GF-D8 (cell line): ENCODE data around the gene LRPPRC.
"Not testable (repeated sequence)": the region's sequence is repeated elsewhere in the genome, so short reads cannot be mapped to it uniquely, and the experiment has no call there.

Source experiments
- DNase-seq: peaks from one replicate; lab custom pipeline; 2025; lab: John Stamatoyannopoulos, UW

The LRPPRC gene

DNA sequence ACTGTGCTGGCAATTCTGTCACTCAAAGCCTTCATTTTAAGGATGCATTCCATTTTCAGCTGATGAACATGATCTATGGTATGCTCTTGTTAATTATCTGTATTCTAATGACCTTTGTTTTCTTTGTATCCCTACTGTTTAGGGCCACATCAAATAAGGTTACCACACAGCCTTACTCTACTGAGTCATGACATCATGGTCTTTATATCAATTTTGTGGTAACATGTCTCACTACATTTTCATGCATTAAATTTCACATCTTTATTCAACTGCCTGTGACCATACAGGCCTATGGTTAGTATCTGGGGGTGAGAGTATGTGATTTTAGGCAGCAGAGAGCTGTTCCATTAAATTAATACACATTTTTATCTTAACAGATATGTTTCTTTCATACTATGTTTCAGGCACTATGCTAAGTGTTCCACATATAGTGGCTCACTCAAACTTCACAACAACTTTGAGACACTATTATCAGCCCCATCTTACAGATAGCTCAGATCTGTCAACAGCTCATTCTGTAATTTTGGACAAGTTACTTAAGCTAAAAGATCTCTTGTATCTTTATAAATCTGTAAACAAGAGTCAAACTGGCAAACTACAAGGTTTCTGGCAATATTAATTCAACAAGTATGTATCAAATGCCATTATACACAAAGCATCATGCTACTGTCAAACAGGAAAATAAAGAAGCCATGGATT lies 18.0 kb downstream of the LRPPRC start:
- DNase-seq, result no peak

DNA sequence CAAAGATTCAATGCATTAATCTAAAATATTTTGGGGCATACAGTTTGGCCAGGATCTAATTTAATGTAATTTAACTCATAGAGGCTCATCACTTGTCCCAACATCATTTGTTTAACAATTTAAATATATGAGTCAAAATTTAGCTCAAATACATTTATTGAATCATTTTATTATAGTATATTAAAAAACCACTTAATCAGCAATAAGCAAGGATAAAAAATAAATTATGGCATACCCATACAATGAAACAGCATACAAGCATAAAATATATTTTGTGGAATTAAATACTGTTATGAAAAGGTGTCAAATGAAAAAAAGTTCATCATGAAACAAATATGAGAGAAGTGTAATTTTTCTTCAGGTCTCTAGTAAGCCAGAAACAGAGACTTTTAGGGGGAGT lies 34.9 kb downstream of the LRPPRC start:
- no peak for DNase-seq

DNA sequence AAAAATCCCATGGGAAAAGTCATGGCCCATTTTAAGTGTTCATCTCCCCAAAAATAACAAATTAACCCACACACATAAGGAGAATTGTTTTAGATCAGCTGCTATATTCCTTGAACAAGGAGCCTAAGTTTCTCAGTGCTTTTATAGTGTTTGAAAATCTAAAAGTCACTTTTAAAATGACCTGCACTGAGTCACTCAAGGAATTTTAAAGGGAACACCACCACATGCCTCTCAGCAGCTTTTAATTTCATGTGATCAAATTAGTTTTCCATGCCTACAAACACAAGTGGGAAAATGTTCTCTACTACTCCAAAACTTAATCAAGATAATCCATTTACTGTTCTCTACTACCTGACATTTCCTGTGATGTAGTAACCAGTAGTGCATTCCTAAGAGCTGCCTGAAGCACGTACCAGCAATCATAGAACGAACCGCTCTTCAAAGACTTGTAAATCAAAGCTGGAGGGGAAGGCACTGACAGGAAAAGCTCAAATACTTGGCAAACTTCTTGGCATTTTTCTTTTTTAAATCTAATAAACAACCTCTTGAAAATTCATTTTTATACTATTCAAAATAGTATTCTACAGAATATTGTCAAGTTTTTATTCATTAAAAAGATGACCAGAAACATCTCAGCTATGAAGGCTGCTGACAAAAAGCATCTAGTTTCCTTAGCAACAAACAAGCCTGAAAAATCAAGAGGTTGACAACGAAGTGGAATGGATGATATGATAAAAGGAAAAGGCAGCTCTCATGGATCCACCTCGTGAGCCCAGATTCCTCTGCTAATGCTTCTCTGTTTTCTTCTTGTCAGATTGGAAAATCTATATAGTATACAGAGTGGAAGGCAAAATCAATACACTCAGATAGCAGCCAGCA lies 37.2 kb downstream of the LRPPRC start:
- no peak for DNase-seq

DNA sequence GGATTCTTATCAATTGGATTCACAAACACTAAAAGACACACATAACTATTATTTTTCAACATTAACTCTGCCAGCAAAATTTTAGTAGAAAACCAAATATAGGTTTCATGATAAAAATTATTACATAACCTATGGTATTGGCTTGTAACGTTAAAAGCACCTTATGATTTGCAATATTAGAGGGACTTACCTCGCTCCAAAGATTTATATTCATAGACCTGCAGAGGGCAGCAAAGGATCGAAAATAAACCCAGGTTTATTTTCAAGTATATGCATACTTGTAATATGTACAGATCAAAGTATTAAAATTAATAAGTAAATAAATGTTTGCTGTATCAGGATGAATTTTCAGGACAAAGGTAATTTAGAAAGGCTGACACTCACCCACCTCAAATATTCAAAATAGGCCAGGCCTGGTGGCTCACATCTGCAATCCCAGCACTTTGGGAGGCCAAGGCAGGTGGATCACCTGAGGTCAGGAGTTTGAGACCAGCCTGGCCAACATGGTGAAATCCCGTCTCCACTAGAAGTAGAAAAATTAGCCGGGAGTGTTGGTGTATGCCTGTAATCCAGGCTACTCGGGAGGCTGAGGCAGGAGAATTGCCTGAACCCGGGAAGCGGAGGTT lies 45.3 kb downstream of the LRPPRC start:
- no peak for DNase-seq

DNA sequence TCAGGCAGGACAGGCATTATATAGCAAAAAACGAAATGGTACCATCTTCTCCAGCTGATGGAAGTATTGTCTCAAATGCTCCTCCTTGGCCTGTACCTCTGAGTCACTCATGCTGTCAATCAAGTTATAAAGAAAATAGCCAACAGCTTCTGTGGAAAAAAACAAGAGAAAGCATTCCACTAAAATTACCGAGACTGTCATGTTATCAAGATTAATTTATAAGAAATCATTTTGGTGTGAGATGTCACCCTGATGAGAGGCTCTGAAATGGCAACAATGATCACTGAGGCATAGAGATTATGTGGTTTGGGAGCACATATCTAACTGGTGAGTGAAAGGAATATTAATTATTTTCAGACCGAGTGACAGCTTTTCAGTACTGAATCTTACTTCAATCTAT lies 47.4 kb downstream of the LRPPRC start:
- no peak for DNase-seq

DNA sequence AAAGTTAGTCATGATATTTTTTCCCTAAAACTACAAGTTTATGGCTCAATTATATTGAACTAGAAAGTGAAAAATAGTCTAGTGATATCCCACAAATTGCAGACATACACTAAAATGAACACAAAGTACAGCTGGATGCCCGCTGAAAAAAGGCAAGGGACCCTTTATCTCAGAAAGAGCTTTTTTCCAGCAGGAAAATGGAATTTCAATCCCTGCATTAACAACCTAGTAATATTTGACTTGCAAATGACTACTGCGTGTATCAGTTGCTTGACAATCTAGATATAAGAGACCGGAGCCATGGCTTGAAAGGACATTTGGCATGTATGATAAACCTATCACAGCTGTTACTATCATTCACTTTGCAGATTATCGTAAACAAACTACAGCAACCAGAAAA lies 49.1 kb downstream of the LRPPRC start:
- DNase-seq, result no peak

DNA sequence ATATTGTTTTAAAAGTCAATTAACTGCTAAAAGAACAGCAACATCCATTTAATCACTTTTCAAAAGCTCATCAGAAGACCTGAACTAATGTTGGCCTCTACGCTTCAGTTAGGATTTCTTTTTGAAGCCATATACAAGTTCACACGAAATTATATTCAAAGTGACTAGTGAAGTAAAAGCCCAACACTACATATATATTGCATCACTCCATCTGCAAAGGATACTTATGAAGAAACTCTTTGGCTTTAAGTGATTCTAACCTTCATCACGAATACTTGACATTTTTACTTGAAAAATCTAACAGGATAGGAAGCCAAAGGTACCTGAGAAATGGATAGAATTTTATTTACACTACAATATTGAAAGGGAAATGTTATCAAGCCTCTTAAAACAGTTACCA lies 50.4 kb downstream of the LRPPRC start:
- DNase-seq, result no peak

DNA sequence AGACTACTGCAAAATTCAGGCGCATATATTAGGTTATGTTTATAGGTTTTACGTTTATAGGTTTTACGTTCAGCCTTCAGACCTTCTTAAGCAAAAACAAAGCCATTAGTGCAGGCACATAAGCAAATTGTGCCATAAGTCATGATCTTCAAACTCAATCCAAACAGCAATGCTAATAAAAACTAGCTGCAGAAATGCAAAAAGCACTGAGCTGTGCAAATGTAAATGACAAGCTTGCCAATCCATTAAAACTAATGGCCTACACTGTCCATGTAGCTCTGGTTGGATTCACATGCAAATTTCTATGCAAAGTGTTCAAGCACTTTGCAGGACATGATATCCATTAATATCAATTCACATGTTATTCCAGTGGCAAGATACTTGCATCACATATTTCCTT lies 50.9 kb downstream of the LRPPRC start:
- no peak for DNase-seq

DNA sequence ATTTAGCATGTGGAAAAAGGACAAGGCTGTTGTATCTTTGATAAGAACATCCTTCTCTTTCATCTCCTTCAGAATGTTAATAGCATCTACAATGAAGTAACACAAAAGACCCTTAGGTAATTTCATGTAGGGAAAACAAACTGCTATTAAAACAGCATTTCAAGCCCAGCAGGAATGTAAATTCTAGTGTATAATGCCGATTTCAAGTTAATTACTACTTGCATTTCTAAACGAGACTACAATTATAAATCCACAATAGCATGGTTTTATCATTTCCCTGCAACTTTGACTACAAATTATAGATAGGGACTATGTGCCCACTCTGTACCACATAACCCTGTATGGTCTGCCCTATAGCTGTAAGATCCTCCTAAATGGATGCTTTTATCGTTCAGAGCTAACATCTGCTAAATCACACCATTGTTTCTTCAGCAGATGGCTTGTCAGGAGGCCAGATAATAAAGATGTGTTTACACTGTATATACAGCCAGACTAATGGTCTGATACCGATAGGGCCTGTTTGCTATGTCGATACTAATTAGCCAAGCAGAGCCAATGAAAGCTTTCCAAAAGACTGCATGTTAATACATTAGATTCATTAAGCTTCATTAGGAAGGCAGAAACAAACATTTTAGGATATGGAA lies 51.9 kb downstream of the LRPPRC start:
- no peak for DNase-seq

DNA sequence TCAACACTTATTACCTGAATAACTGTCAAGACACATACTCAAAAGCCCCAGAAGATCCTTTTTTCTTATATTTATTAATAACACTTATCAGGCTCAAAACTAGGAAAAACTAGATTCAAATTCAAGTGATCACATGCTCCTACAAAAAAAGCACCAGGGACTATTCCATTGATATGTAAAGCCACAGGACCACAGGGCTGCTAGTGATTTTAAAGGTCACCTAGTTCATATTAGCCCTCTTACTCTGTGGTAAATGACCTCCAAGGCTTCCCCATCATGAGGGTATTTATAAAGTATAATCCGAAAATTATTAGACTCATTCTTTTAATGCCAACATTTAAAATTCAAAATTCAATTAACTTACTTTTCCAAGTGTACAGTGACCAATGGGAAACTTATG lies 52.5 kb downstream of the LRPPRC start:
- no peak for DNase-seq

DNA sequence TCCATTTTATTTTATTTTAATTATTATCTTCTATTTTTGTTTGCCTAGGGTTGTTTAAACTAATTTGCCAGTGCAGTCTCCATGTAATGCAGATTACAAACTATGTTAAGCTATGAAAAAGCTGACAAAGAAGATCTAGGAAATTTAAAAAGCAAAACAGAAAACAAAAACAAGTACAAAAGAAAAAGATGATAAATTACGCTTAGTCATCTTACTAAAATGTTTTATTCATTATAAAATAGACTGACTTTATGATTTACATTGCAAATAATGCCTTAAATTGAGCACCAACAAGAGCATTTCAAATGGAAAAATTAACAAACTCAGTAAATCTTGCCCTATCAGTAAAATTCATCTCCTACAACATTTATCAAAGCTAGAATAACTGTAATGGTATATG lies 52.9 kb downstream of the LRPPRC start:
- no peak for DNase-seq

DNA sequence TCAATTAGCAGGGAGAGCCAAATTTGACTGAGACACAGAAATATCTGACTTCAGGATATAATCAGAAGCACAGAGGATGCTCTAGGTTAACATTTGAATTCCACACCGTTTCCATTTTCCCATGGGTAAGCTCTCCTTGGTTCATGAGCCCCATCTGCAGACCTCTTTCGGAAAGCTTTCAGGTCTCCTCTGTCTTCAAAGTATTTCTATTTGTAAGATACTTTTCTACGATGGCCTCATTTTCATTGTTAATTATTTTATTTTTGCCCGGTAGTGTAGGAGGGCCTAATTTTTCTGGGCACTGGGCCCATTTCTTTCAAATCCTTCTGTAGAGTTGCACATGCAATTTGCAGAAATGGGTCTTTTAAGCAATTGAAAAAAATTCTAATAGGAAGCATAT lies 53.8 kb downstream of the LRPPRC start:
- DNase-seq, result no peak

DNA sequence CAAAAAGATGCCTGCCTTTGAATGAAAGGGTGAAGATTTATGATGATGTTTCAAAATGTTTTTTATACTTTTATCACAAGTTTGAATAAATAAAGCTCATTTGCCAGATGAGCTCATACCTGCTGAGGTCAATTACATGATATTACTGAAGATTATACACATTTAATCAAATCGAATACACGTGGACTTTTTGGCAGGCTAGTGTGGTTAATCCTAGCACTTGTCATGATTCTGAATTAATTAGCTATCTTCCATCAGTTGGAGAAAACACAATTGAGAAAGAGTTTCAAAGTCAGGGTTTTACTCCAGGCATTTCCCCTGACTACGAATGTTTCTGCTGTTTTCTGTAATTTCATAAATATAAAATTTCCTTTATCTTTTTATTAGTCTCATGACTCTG lies 54.4 kb downstream of the LRPPRC start:
- DNase-seq, result no peak

DNA sequence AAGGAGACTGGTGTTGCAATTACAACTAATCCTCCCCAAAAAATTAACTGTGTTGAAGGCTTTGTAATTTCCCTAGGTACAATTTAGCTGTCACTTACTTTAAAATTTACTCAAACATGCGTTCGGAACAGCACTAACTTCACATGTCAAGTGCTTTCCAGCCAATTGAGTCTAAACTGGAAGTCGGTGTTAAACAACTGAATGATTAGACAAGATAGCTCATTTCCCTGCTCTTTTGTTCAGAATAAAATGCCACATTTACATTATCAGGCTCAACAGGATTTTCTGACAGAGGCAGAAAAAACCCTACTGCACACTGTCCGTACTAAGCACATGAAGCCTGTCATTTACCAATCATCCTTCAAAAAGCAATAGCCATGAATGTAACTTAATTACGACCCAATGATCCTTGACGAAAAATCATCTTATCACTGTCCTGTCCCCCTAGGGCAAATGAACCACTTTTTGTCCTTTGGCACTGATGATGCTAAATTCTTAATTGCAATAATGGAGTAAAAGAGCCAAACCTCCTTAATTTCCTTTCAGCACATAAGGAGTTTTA lies 56.0 kb downstream of the LRPPRC start:
- no peak for DNase-seq

DNA sequence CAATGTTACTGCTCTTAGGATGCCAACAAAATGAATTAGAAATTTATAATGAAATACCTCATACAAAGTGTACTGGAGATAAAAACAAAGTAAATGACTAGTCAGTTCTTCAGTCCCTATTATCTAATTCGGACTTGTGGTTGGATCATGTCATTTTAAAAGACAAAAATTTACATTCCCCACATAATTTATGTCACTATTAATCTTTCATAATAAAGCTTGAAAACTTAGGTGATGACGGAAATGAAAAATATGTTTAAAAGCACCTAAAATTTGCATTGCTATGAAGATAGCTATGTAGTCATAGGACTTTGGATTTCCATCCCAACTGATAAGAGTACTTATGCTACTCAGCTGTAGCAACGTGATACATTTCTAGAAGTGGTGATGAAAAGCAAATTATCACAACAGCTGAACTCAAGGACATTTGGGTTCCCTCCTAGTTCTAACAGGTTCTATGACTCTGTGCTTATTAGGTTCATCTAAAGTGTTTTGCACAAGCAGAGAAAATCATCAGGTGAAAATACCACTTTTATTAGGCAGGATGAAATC lies 58.4 kb downstream of the LRPPRC start:
- DNase-seq, result no peak

DNA sequence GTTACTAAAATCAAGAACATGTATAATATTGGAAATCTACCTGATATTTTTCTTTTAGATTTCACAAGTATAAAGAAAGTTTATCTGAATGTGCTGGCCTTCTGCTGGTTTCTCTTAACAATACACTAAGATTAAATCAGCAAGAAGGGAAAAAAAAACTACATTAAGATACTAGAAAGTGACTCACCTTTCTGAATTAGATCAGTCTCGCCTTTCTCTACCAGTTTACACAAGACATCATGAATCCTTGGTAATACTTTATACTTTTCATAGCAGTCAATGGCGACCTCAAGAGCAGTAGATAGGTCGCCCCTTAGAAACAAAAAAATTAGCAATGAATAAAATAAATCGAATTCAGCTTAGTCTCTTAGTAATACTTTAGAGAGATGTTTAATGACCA lies 61.2 kb downstream of the LRPPRC start:
- no peak for DNase-seq

DNA sequence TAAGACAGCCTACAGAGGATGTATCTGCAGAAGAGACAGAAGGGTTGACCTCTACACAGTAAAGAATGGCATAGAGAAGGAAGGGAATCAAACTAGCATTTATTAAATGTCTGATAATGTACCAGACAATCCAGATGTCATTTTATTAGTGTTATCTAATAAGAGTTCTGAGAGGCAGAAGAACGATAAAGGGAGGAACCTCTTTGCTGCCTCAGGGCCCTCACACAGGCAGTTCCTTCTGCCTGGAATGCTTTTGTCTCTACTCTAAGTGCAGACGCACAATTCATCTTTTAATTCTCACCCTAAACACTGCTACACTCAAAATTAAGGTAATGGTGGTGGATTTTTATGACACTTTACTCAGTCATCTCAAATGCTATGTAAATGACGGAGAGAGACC lies 64.5 kb downstream of the LRPPRC start:
- no peak for DNase-seq

DNA sequence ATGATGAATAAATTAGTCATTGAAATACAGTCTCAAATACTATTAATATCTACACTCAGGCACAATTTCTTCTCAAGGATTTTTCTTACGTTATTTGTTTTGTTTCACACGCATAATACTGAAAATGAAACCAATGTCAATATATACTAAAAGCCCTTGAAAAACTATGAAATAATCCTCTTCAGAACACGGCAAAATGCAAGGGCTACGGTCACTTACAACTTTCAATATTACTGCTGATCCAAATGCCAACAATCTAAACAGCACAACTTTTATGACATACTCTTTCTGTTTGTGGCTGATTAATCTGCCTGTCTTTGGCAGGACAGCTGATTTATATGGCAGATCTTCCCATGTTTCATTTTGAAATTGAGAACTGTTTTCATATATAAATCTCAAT lies 68.3 kb downstream of the LRPPRC start:
- DNase-seq, result no peak

DNA sequence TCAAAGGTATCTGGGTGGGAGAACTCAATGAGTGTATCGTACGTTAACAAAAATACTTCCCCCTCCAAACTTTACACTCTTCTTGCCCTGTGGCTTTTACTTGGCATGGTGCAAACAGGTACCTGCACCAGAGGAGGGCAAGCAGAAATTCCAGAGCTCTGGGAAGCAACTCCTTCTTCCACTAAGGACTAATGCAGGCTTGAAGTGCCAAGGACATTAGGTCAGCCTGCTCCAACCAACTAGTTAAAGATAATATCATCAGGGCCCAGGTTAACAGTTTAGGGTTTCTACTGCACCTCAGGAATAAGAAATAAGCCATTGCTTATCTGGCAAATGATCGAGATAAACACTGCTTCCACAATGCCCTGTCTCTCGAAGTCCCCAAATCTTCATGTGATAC lies 70.4 kb downstream of the LRPPRC start:
- DNase-seq, result no peak

DNA sequence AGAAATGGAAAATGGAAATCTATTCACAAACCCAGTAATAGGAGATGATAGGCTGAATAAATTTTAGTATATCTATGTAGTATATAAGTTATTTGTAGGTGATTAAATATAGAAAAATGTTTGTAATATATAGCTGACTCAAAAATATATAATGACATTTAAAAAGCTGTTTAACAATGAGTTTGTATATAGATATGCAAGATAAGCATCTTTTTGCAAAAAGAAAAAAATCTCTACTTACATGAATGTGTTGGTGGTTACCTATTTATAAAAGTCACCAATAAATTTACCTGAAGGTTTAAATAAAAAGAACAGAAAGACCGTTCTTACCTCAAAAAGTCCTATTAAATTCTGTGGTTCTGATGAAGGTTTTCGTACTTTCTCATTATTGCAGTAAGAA lies 71.3 kb downstream of the LRPPRC start:
- no peak for DNase-seq

DNA sequence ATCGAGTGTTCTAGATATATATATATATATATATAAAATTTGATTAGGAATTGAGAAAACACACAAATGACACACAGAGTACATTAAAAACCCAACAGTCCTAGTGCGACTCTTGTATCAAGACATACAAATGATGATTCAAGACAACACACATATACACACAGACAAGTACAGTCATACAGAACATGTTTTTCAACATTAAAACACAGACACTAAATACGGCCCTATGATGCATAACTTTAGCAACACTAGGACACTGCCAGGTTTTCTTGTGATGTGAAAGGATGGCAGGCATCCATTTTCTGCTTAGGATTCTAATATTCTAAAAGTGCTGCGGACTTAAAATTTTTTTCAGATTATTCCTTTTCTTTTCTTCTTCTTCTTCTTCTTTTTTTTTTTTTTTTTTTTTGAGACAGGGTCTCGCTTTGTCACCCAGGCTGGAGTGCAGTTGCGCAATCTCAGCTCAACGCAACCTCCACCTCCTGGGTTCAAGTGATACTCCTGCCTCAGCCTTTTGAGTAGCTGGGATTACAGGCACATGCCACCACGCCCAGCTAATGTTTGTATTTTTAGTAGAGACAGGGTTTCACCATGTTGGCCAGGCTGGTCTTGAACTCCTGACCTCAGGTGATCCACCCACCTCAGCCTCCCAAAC lies 84.5 kb downstream of the LRPPRC start:
- not testable (repeated sequence) for DNase-seq
